ENCODE data around the gene LITAFD.

The LITAFD gene

GRCh38 chr16:8887431-8887765, 5.2 kb downstream of the LITAFD start:
- TF ChIP-seq EZH2phosphoT487 (IDR thresholded peaks at IDR 0.05; ENCODE audit: borderline replicate concordance, low read length): no peak
- TF ChIP-seq, protein P1, sequence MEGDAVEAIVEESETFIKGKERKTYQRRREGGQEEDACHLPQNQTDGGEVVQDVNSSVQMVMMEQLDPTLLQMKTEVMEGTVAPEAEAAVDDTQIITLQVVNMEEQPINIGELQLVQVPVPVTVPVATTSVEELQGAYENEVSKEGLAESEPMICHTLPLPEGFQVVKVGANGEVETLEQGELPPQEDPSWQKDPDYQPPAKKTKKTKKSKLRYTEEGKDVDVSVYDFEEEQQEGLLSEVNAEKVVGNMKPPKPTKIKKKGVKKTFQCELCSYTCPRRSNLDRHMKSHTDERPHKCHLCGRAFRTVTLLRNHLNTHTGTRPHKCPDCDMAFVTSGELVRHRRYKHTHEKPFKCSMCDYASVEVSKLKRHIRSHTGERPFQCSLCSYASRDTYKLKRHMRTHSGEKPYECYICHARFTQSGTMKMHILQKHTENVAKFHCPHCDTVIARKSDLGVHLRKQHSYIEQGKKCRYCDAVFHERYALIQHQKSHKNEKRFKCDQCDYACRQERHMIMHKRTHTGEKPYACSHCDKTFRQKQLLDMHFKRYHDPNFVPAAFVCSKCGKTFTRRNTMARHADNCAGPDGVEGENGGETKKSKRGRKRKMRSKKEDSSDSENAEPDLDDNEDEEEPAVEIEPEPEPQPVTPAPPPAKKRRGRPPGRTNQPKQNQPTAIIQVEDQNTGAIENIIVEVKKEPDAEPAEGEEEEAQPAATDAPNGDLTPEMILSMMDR (IDR thresholded peaks at IDR 0.05; ENCODE audit: low read depth, low read length, poor library complexity, severe bottlenecking): no peak
- Histone ChIP-seq H3K79me2 (ENCODE audit: control insufficient read depth, low read length) (no peaks in the 10 kb centered on the region), H3K27ac (ENCODE audit: low read depth, low read length) (no peak overlapping the region)

DNA sequence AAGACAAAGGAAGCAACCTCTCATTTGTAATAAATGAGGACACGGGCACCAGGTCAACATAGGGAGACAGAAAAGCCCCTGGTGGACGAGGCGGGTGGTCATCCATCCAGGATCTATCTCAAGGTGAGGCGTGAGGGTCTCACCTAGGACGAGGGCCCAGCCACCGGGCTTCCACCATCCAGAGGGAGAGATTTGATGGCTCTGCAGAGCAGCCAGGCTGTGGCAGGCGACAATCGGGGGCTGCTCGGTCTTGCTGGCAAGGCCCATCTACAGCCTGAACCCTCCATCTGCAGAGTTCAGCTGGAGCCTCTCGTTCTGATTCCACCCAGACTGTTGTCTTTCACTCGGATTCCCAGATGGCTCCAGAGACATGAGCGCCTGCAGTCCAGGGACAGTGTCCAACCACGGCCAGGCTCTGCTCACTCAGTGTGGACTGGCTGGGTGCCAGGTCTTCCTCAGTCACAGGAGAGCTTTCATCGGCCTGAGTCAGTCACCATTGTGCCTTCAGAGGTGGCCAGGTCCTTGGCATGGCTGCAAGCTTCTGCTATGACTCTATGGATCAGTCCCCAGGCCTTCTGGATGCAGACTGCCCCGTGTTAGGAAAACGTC, 5.9 kb downstream of the LITAFD start:
- no peak overlapping the region for H3K27ac ChIP-seq (ENCODE audit: low read depth, low read length)
- peaks cover 46% of the 10 kb centered on the region for H3K4me1 ChIP-seq (ENCODE audit: control insufficient read depth, low read length)
- H3K9me2 ChIP-seq (replicated peaks; ENCODE audit: control insufficient read depth, low read length): no peaks in the 10 kb centered on the region
- peaks cover 6% of the 10 kb centered on the region for H3F3A ChIP-seq (ENCODE audit: control insufficient read depth, insufficient read depth)
- H3K9me3 ChIP-seq (ENCODE audit: control insufficient read depth, insufficient read depth, low read length): no peaks in the 10 kb centered on the region
- peaks cover 3% of the 10 kb centered on the region; the same call in 1 of the 2 replicates for H3K27me3 ChIP-seq (ENCODE audit: control insufficient read depth, low read length)
- H3K4me3 ChIP-seq (ENCODE audit: low read length): no peak overlapping the region
- H3K4me2 ChIP-seq (ENCODE audit: low read length): no peak overlapping the region
- no peak for TF ChIP-seq EZH2phosphoT487 (IDR thresholded peaks at IDR 0.05; ENCODE audit: borderline replicate concordance, low read length)
- TF ChIP-seq, protein P1 (IDR thresholded peaks at IDR 0.05; ENCODE audit: low read depth, low read length, poor library complexity, severe bottlenecking): no peak
- H4K20me1 ChIP-seq (ENCODE audit: control insufficient read depth, insufficient read depth, low read depth, low read length): 0 out of 2 replicates have a peak, but pooled peaks cover 6% of the 10 kb centered on the region
- H3K79me2 ChIP-seq (ENCODE audit: control insufficient read depth, low read length): no peaks in the 10 kb centered on the region
- peaks cover 42% of the 10 kb centered on the region for H3K36me3 ChIP-seq (ENCODE audit: control insufficient read depth, low read length)

More at GRCh38 chr16:8887431-8887765, 5.2 kb downstream of the LITAFD start:
- Histone ChIP-seq H3K4me3 (ENCODE audit: low read length) (no peak overlapping the region), H4K20me1 (ENCODE audit: control insufficient read depth, insufficient read depth, low read depth, low read length) (0 out of 2 replicates have a peak, but pooled peaks cover 6% of the 10 kb centered on the region), H3K9me2 (replicated peaks; ENCODE audit: control insufficient read depth, low read length) (no peaks in the 10 kb centered on the region), H3K9me3 (ENCODE audit: control insufficient read depth, insufficient read depth, low read length) (no peaks in the 10 kb centered on the region), H3K4me2 (ENCODE audit: low read length) (no peak overlapping the region), H3K36me3 (ENCODE audit: control insufficient read depth, low read length) (peaks cover 36% of the 10 kb centered on the region), H3F3A (ENCODE audit: control insufficient read depth, insufficient read depth) (no peaks in the 10 kb centered on the region), H3K4me1 (ENCODE audit: control insufficient read depth, low read length) (peaks cover 40% of the 10 kb centered on the region), H3K27me3 (ENCODE audit: control insufficient read depth, low read length) (peaks cover 3% of the 10 kb centered on the region; the same call in 1 of the 2 replicates)

DNA sequence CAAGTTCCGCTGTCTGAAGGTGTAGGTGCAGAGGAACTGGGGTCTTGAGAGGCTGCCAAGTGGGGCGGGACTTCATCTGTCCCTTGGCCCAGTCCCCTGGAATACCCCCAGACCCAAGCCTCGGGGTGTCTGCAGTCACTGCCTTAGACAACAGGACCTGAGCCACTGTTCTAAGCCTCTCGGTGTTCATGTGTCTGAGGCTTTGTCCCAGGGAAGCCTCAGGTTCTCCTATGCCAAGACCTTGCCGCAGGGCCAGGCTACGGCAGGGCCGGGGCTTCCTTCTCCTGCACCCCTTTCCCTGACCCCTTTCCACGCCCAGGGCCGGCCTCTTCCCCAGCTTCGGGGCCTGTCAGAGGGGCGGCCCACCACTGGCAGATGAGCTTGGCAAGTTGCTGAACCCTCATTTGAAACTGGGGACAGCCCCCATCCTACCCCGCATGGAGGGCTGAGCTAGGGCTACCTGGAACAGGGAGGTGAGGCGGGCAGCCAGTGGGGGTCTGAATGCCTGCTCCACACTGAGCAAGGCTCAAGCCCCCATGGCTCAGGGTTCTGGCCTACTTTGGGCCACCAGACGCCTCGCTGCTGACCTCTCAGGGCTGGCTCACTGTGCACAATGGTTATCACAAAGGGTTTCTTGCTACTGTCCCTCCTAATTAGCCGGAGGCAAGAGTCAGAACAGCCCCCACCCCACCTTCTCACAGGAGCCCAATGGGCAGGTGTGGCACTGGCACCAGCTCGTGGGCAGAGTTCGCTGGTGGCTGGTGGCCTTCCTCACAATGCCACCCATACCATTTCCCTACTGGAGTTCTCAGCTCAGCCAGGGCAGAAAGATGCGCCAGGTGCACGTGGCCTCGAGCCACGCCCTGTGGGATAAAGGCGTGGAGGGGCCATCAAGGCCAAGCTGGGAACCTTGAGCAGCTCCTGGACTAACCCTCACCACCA, 7.1 kb downstream of the LITAFD start:
- Histone ChIP-seq H3K79me2 (ENCODE audit: control insufficient read depth, low read length) (no peaks in the 10 kb centered on the region), H3K9me3 (ENCODE audit: control insufficient read depth, insufficient read depth, low read length) (no peaks in the 10 kb centered on the region), H3K4me1 (ENCODE audit: control insufficient read depth, low read length) (peaks cover 58% of the 10 kb centered on the region), H3K9me2 (replicated peaks; ENCODE audit: control insufficient read depth, low read length) (no peaks in the 10 kb centered on the region), H3K4me3 (ENCODE audit: low read length) (no peak overlapping the region), H3K27me3 (ENCODE audit: control insufficient read depth, low read length) (peaks cover 3% of the 10 kb centered on the region; the same call in 1 of the 2 replicates), H3K36me3 (ENCODE audit: control insufficient read depth, low read length) (peaks cover 54% of the 10 kb centered on the region), H4K20me1 (ENCODE audit: control insufficient read depth, insufficient read depth, low read depth, low read length) (0 out of 2 replicates have a peak, but pooled peaks cover 6% of the 10 kb centered on the region), H3K27ac (ENCODE audit: low read depth, low read length) (no peak overlapping the region), H3K4me2 (ENCODE audit: low read length) (no peak overlapping the region), H3F3A (ENCODE audit: control insufficient read depth, insufficient read depth) (peaks cover 16% of the 10 kb centered on the region)
- TF ChIP-seq EZH2phosphoT487 (IDR thresholded peaks at IDR 0.05; ENCODE audit: borderline replicate concordance, low read length): no peak
- TF ChIP-seq, protein P1 (IDR thresholded peaks at IDR 0.05; ENCODE audit: low read depth, low read length, poor library complexity, severe bottlenecking): no peak
